Germinal center (tissue), 1 donor: ENCODE measurements around the gene MAGEA8.
"Not testable (repeated sequence)": the region's sequence is repeated elsewhere in the genome, so short reads cannot be mapped to it uniquely, and the experiment has no call there.

Source experiments
- DNase-seq: peaks from one replicate; pipeline ENCODE4 v3.0.0; 2012; ENCODE audit warnings: mixed read lengths, low spot score

MAGEA8 gene

DNA sequence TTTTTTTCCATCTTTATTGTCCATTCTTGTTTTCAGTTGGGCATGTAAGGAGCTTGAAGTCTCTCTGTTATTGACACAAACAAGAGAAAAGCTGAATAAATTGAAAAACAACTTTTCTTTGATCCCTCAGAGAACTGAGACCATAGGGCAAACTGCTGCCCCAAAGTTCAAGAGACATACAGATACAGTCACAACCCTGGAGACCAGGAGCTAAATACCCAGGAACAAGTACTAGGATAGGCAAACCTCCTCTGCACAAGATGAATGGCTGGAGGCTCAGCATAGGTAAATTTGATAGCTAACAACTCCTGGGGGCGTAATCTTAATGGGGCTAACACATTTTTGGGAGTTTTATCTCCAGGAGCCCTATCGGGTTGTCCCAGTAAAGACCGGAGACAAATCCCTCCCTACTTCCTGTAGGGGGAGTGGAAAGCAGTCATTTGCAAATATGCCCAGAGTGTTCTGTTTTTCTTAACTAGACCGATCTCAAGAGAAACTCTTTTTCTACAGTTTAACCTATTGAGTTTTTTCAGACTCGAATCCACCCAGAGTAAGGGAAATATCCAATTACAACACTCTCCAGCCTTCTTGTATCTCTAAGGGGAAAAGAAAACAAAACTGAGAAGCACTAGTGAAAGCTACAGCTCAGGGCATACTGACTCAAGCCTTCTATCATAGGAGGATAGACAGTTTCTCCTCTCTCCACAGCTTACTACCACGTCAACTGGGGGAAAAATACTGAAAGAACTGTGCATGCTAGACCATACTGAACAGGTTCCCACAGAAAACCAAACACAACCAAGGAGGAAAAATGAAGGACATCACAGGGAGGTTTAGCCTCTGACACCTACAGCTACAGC is 23.1 kb downstream of the MAGEA8 start:
- DNase-seq, result no peak

DNA sequence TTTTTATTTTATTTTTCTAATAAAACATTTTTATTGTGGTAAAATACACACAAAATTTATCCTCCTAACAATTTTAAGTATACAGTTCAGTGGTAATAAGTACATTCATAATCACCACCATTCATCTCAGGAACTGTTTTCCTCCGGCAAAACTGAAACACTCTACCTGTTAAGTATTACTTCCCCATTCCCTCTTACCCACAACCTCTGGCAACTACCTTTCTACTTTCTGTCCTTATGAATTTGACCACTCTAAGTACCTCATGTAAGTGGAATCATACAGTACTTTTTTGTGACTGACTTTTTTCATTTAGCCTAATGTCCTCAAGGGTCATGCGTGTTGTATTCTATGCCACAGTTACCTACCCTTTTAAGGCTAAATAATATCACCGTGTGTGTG is 27.3 kb downstream of the MAGEA8 start:
- DNase-seq, result no peak

DNA sequence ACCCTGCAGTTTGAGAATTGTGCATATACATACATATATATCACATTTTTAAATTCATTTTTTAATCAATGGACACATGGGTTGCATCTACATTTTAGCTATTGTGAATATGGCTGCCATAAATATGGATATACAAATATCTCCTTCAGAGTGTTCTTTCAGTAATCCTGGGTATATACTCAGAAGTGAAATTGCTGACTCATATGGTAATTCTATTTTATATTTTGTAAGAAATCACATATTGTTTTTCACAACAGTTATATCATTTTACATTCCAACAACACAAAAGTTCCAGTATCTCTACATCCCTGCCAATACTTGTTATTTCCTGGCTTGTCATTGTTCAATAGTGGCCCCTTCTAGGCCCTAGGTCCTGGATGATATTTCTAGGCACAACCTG is 27.7 kb downstream of the MAGEA8 start:
- DNase-seq, result no peak

- DNase-seq, result no peak
Measured at GRCh38 chrX:149909324-149910177, 28.6 kb downstream of the MAGEA8 start.

- no peak for DNase-seq
Measured at GRCh38 chrX:149910178-149910695, 29.3 kb downstream of the MAGEA8 start.

GRCh38 chrX:149916745-149917392 is 35.9 kb downstream of the MAGEA8 start:
- no peak for DNase-seq

GRCh38 chrX:149923836-149924235 is 42.9 kb downstream of the MAGEA8 start:
- DNase-seq, result not testable (repeated sequence)

- DNase-seq, result not testable (repeated sequence)
Measured at GRCh38 chrX:149924434-149924833, 43.5 kb downstream of the MAGEA8 start.

- not testable (repeated sequence) for DNase-seq
Measured at GRCh38 chrX:149927245-149927963, 46.4 kb downstream of the MAGEA8 start.

- not testable (repeated sequence) for DNase-seq
Measured at GRCh38 chrX:149927964-149928258, 46.9 kb downstream of the MAGEA8 start.

GRCh38 chrX:149928635-149929034 is 47.7 kb downstream of the MAGEA8 start:
- not testable (repeated sequence) for DNase-seq

- not testable (repeated sequence) for DNase-seq
Measured at GRCh38 chrX:149929400-149929799, 48.4 kb downstream of the MAGEA8 start, which contains the start of gene HSFX4. Gene HSFX4 (plus strand): TSS chrX:149929573. CDS start chrX:149929645, 72 bp downstream.

GRCh38 chrX:149931355-149931754 is 50.4 kb downstream of the MAGEA8 start:
- not testable (repeated sequence) for DNase-seq

DNA sequence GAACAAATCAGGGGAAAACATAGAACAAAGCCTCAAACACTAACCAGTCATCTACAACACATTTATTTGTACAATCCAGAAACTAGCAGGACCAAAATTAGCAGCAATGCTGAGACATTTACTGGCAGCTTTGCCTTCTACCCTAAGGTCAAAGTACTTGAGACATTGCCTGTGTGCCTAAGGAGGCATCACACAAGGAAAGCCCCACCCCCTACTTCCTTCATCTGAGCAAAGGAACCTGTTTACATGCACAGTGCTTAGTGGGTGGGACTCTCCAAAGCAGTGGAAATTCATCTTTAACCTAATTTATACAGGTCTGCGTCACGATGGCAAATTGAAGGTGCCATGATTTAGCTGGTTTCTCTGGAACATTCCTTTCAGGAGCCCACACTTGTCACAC is 51.2 kb downstream of the MAGEA8 start:
- DNase-seq, result not testable (repeated sequence)

DNA sequence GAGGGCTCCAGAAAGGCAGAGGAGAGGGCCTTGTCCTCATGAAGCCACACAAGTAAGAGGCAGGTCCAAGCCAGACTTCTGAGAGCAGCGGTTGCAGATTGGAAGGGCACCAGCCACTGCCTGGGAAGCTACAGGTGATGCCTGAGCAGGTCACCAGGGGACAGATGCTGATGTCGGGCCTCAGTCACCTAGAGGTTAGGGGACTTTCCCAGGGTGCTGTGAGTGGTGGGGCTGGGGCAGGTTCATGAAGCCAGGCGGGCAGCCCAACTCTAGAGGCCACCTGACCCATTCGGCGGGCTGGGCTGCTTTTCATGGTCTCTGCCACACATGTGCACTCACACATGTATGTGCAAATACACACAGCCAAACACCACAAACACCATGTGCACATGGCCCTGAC is 52.0 kb downstream of the MAGEA8 start:
- DNase-seq, result not testable (repeated sequence)

DNA sequence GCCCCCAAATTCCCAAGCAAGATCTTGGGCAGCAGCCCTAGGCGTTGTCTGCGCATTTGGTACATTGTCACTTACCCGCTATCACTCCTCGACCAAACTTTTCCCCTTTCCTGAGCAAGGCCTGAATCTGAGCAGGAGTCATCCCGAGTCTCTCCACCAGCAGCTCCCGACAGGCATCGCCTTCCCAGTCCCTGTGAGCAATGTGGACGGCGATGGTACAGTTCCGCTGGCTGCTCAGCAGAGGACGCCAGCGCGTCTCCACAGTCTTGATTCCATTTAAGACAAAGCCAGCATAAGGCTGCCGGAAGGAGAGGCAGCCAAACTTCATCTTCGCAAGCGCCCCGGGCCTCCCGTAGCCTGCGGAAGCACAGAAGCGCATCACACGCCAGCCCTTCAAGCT is 52.6 kb downstream of the MAGEA8 start:
- not testable (repeated sequence) for DNase-seq
